HepG2 (cell line): ENCODE results near the gene DERL2. TPM values are rescaled to one million over a fixed set of nuclear protein-coding genes. Genes with fewer than 3 reads are reported as not detected.

Source experiments
- ARHGAP35 ChIP-seq: sonication (generic); formaldehyde crosslinking; IDR thresholded peaks from 2 replicates; pipeline ENCODE4 v1.9.0; 2022; ENCODE audit warnings: mild to moderate bottlenecking, inconsistent platforms, moderate library complexity, missing genetic modification reagents, borderline replicate concordance
- ATRX ChIP-seq: sonication (generic); formaldehyde crosslinking; IDR thresholded peaks from 2 replicates; pipeline ENCODE4 v1.4.0; 2020; ENCODE audit warnings: missing genetic modification reagents, borderline replicate concordance
- ELF4 ChIP-seq: sonication (generic); formaldehyde crosslinking; IDR thresholded peaks from 2 replicates; pipeline ENCODE4 v1.5.0; 2020; ENCODE audit warnings: missing genetic modification reagents, mild to moderate bottlenecking, moderate library complexity, borderline replicate concordance
- EP300 ChIP-seq, 3 experiments: sonication (generic) in 1 of 3; formaldehyde crosslinking in 1 of 3; IDR thresholded peaks; 2 replicates each; pipeline versions ENCODE4 v1.5.1 to v1.6.1; 2011 to 2020; ENCODE audit warnings: low read depth in 2 of 3, low read length in 2 of 3, borderline replicate concordance in 1 of 3, improper control_type of control experiment in 1 of 3, mild to moderate bottlenecking in 1 of 3, missing genetic modification reagents in 1 of 3, moderate library complexity in 1 of 3
- HNF1A ChIP-seq, 2 experiments: sonication (generic) in 1 of 2; formaldehyde crosslinking in 1 of 2; IDR thresholded peaks; 2 replicates each; pipeline versions ENCODE4 v1.4.0 to v1.6.1; 2016 to 2020; ENCODE audit warnings: borderline replicate concordance in 1 of 2, low read depth in 1 of 2, mild to moderate bottlenecking in 1 of 2, missing genetic modification reagents in 1 of 2
- PAXIP1 ChIP-seq: sonication (generic); formaldehyde crosslinking; conservative IDR thresholded peaks from 2 replicates; pipeline ENCODE4 v1.4.0; 2020; ENCODE audit warnings: mild to moderate bottlenecking, missing genetic modification reagents, moderate library complexity
- PPARG ChIP-seq: conservative IDR thresholded peaks from 2 replicates; pipeline ENCODE4 v1.6.1; 2016; ENCODE audit warnings: missing biosample characterization, missing genetic modification reagents
- PRDM15 ChIP-seq: sonication (generic); formaldehyde crosslinking; IDR thresholded peaks from 2 replicates; pipeline ENCODE4 v1.4.0; 2020; ENCODE audit warnings: missing genetic modification reagents
- RXRA ChIP-seq: sonication (generic); formaldehyde crosslinking; IDR thresholded peaks from 2 replicates; pipeline ENCODE4 v1.5.1; 2020; ENCODE audit warnings: missing genetic modification reagents
- SP4 ChIP-seq: sonication (generic); formaldehyde crosslinking; IDR thresholded peaks from 2 replicates; pipeline ENCODE4 v1.8.1; 2023; ENCODE audit warnings: mild to moderate bottlenecking, missing genetic modification reagents
- ZBTB44 ChIP-seq: sonication (generic); formaldehyde crosslinking; IDR thresholded peaks from 2 replicates; pipeline ENCODE4 v1.4.0; 2020; ENCODE audit warnings: missing genetic modification reagents
- ZNF180 ChIP-seq: sonication (generic); formaldehyde crosslinking; IDR thresholded peaks from 2 replicates; pipeline ENCODE4 v1.4.0; 2020; ENCODE audit warnings: low read depth, missing genetic modification reagents, borderline replicate concordance
- ZNF552 ChIP-seq: sonication (generic); formaldehyde crosslinking; IDR thresholded peaks from 2 replicates; pipeline ENCODE4 v1.9.0; 2022; ENCODE audit warnings: missing genetic modification reagents, mild to moderate bottlenecking, borderline replicate concordance
- polyA plus RNA-seq, 8 experiments: library from polyadenylated mRNA; depleted of rRNA in 3 of 8; stranded (reverse) in 7 of 8; unstranded in 1 of 8; fragments of >200 nt; fragmentation: Illumina TruSeq in 4 of 8; extraction: Trizol in 4 of 8; gene quantifications; 2 replicates each; pipeline versions ENCODE4 v1.2.1 to v1.2.3, GENCODE V29; 2011 to 2016; ENCODE audit warnings: low read depth in 4 of 8, missing spikeins in 1 of 8, mixed read lengths in 1 of 8; ENCODE audit not compliant: insufficient read depth in 1 of 8
- total RNA-seq, 5 experiments: library from RNA; depleted of rRNA; stranded (reverse); fragments of >200 nt; fragmentation: Illumina TruSeq; extraction: Trizol; gene quantifications; 2 replicates each; pipeline ENCODE4 v1.2.3, GENCODE V29; 2016; ENCODE audit warnings: low read depth in 1 of 5

The DERL2 gene
- total and polyA plus RNA-seq, 2 of the 13 experiments (the other 11 are each of a cell fraction or from before 2014, with no cell fraction given), result 59.3 to 65.2 TPM

GRCh38 chr17:5500589-5501391, 14.8 kb upstream of the DERL2 start (continued):
- peak; percentile 76 for TF ChIP-seq PAXIP1 (CRISPR knock-in tag)
- no peak for TF ChIP-seq EP300 (IDR thresholded peaks at IDR 0.05; ENCODE audit: low read depth in 2 of 2, low read length in 2 of 2)
- TF ChIP-seq EP300 (CRISPR knock-in tag; IDR thresholded peaks at IDR 0.05; ENCODE audit: borderline replicate concordance), result no peak
- no peak for TF ChIP-seq ELF4 (CRISPR knock-in tag)
- TF ChIP-seq SP4 (CRISPR knock-in tag), result peak; percentile 93
- no peak for TF ChIP-seq ATRX (CRISPR knock-in tag)
- no peak for TF ChIP-seq ZNF180
- TF ChIP-seq HNF1A (IDR thresholded peaks at IDR 0.05; ENCODE audit: low read depth), result no peak
- TF ChIP-seq HNF1A (CRISPR knock-in tag; IDR thresholded peaks at IDR 0.05; ENCODE audit: borderline replicate concordance), result peak; percentile 19; the same call in 1 of the 2 replicates
- no peak for TF ChIP-seq ARHGAP35 (CRISPR knock-in tag)
- TF ChIP-seq ZNF552 (CRISPR knock-in tag), result peak; percentile 59; the same call in 1 of the 2 replicates
- TF ChIP-seq PRDM15 (CRISPR knock-in tag), result no peak
- TF ChIP-seq RXRA, result 0 out of 2 replicates have a peak, but pooled peaks have one; percentile 13
- TF ChIP-seq PPARG (CRISPR knock-in tag), result no peak
- TF ChIP-seq ZBTB44 (CRISPR knock-in tag), result no peak
